H1 (cell line): ENCODE results near the gene ITGA5. TPM values are rescaled to one million over a fixed set of nuclear protein-coding genes. Genes with fewer than 3 reads are reported as not detected.

Experiments used
- CTCF ChIA-PET: fragments of 300-600 bp; sonication (Branson Sonifier 250); formaldehyde crosslinking; loops from one replicate; lab custom pipeline; 2021; ENCODE audit not compliant: partially characterized antibody; lab: Charles Lee
- POLR2A ChIA-PET: fragments of 300-600 bp; sonication (Branson Sonifier 250); formaldehyde crosslinking; loops from one replicate; lab custom pipeline; 2021; ENCODE audit warnings: inconsistent platforms; ENCODE audit not compliant: partially characterized antibody; lab: Charles Lee
- DNase-seq, 2 experiments: peaks; one replicate each; pipeline versions ENCODE4 v3.0.0 to v3.0.0-alpha.2; 2010 to 2022; ENCODE audit warnings: low spot score in 2 of 2, low read depth in 1 of 2, mixed read lengths in 1 of 2
- FAIRE-seq: peaks from 2 replicates; lab custom pipeline; 2011; peaks lifted over from hg19 to GRCh38; lab: Jason Lieb, UNC
- H2AFZ ChIP-seq: 2 replicates; pipeline ENCODE4 v1.8.1; 2012; ENCODE audit warnings: low read length, inconsistent platforms
- H2AK5ac ChIP-seq: 2 replicates; pipeline ENCODE4 v1.6.1; 2013; ENCODE audit warnings: low read depth, low read length
- H2BK120ac ChIP-seq: replicated peaks from 2 replicates; pipeline ENCODE3; 2013; ENCODE audit warnings: low read depth, low read length, inconsistent platforms
- H2BK12ac ChIP-seq: 2 replicates; pipeline ENCODE4 v1.6.1; 2013; ENCODE audit warnings: low read depth, low read length
- H2BK15ac ChIP-seq: 2 replicates; pipeline ENCODE4 v1.6.1; 2013; ENCODE audit warnings: low read length
- H2BK20ac ChIP-seq: 2 replicates; pipeline ENCODE4 v1.6.1; 2013; ENCODE audit warnings: low read length
- H2BK5ac ChIP-seq: 2 replicates; pipeline ENCODE4 v1.6.1; 2013; ENCODE audit warnings: low read depth, low read length
- H3K14ac ChIP-seq: 2 replicates; pipeline ENCODE4 v1.6.1; 2013; ENCODE audit warnings: inconsistent platforms; ENCODE audit not compliant: insufficient read length
- H3K18ac ChIP-seq: 2 replicates; pipeline ENCODE4 v1.6.1; 2013; ENCODE audit warnings: low read length; ENCODE audit errors: extremely low read depth
- H3K23ac ChIP-seq: 2 replicates; pipeline ENCODE4 v1.6.1; 2013; ENCODE audit warnings: inconsistent platforms; ENCODE audit not compliant: insufficient read length
- H3K23me2 ChIP-seq: 2 replicates; pipeline ENCODE4 v1.6.1; 2013; ENCODE audit warnings: low read depth, low read length
- H3K27ac ChIP-seq: 2 replicates; pipeline ENCODE4 v1.6.1; 2011; ENCODE audit warnings: low read depth, low read length, inconsistent platforms
- H3K27me3 ChIP-seq, 4 experiments: replicated peaks in 1 of 4; 1 replicate in 1 of 4; 2 replicates in 3 of 4; pipeline versions ENCODE4 v1.6.1 to v1.8.1; 2011 to 2013; ENCODE audit warnings: low read length in 3 of 4, mild to moderate bottlenecking in 3 of 4, inconsistent platforms in 2 of 4, mixed read lengths in 2 of 4, moderate library complexity in 1 of 4; ENCODE audit not compliant: control insufficient read depth in 3 of 4, insufficient read depth in 3 of 4; ENCODE audit errors: extremely low read depth in 1 of 4
- H3K36me3 ChIP-seq, 4 experiments: 2 replicates each; pipeline versions ENCODE4 v1.6.1 to v1.8.1; 2011 to 2013; ENCODE audit warnings: mild to moderate bottlenecking in 4 of 4, low read length in 3 of 4, moderate library complexity in 2 of 4, control low read depth in 1 of 4, inconsistent platforms in 1 of 4; ENCODE audit not compliant: insufficient read depth in 4 of 4, control insufficient read depth in 2 of 4
- H3K4ac ChIP-seq: replicated peaks from 2 replicates; pipeline ENCODE3; 2013; ENCODE audit warnings: low read length, low read depth, mixed read lengths, inconsistent platforms; ENCODE audit not compliant: insufficient read length
- H3K4me1 ChIP-seq, 4 experiments: replicated peaks in 1 of 4; 1 replicate in 1 of 4; 2 replicates in 3 of 4; pipeline versions ENCODE4 v1.6.1 to v1.8.1; 2011 to 2013; ENCODE audit warnings: low read length in 3 of 4, inconsistent platforms in 2 of 4, mixed read lengths in 1 of 4; ENCODE audit not compliant: insufficient read depth in 4 of 4, control insufficient read depth in 3 of 4
- H3K4me2 ChIP-seq, 2 experiments: 2 replicates each; pipeline versions ENCODE4 v1.6.1 to v1.8.1; 2011 to 2013; ENCODE audit warnings: low read depth in 2 of 2, low read length in 2 of 2, control low read depth in 1 of 2, inconsistent platforms in 1 of 2, mild to moderate bottlenecking in 1 of 2; ENCODE audit not compliant: insufficient read depth in 1 of 2
- H3K4me3 ChIP-seq, 4 experiments: fragments of 200-600, 300-600 bp in 1 of 4; sonication (generic), shearing (Covaris generic), sonication (Bioruptor Twin) in 1 of 4; 2 replicates each; pipeline versions ENCODE4 v1.5.1 to v1.8.1; 2011 to 2016; ENCODE audit warnings: low read length in 4 of 4, low read depth in 3 of 4, control low read depth in 2 of 4, inconsistent platforms in 2 of 4, mild to moderate bottlenecking in 2 of 4, mixed read lengths in 1 of 4, moderate library complexity in 1 of 4; ENCODE audit not compliant: insufficient read depth in 2 of 4; ENCODE audit errors: extremely low read depth in 1 of 4
- H3K56ac ChIP-seq: replicated peaks from 2 replicates; pipeline ENCODE3; 2013; ENCODE audit warnings: low read depth, mild to moderate bottlenecking, mixed read lengths, low read length, inconsistent platforms; ENCODE audit not compliant: insufficient read length
- H3K79me1 ChIP-seq: 2 replicates; pipeline ENCODE4 v1.6.1; 2013; ENCODE audit warnings: low read depth, low read length, control low read depth
- H3K79me2 ChIP-seq, 2 experiments: 2 replicates each; pipeline versions ENCODE4 v1.6.1 to v1.8.1; 2012 to 2013; ENCODE audit warnings: low read length in 2 of 2, mild to moderate bottlenecking in 2 of 2, inconsistent platforms in 1 of 2; ENCODE audit not compliant: insufficient read depth in 2 of 2, control insufficient read depth in 1 of 2
- H3K9ac ChIP-seq, 4 experiments: replicated peaks in 1 of 4; 1 replicate in 1 of 4; 2 replicates in 3 of 4; pipeline versions ENCODE4 v1.6.1 to v1.8.1; 2011 to 2013; ENCODE audit warnings: low read depth in 3 of 4, low read length in 3 of 4, control low read depth in 2 of 4, mild to moderate bottlenecking in 2 of 4, moderate library complexity in 2 of 4, inconsistent platforms in 1 of 4; ENCODE audit errors: extremely low read depth in 1 of 4
- H3K9me3 ChIP-seq, 2 experiments: 2 replicates each; pipeline versions ENCODE4 v1.6.1 to v1.8.1; 2012 to 2013; ENCODE audit warnings: mild to moderate bottlenecking in 2 of 2, moderate library complexity in 2 of 2, control low read depth in 1 of 2, inconsistent platforms in 1 of 2, low read depth in 1 of 2, low read length in 1 of 2, mixed read lengths in 1 of 2; ENCODE audit not compliant: insufficient read depth in 2 of 2
- H4K20me1 ChIP-seq, 2 experiments: replicated peaks in 1 of 2; 2 replicates each; pipeline versions ENCODE3 to v1.8.1; 2011 to 2013; ENCODE audit warnings: inconsistent platforms in 2 of 2, low read length in 2 of 2, mild to moderate bottlenecking in 1 of 2; ENCODE audit not compliant: insufficient read depth in 2 of 2, control insufficient read depth in 1 of 2
- H4K5ac ChIP-seq: 2 replicates; pipeline ENCODE4 v1.6.1; 2013; ENCODE audit warnings: low read length, low read depth, mixed read lengths, inconsistent platforms; ENCODE audit not compliant: insufficient read length
- H4K8ac ChIP-seq: 2 replicates; pipeline ENCODE4 v1.8.0; 2013; ENCODE audit warnings: mild to moderate bottlenecking, moderate library complexity, low read length, inconsistent platforms; ENCODE audit not compliant: insufficient read depth; ENCODE audit errors: extremely low read depth
- H4K91ac ChIP-seq: replicated peaks from 2 replicates; pipeline ENCODE3; 2013; ENCODE audit warnings: low read length, mixed read lengths, inconsistent platforms; ENCODE audit not compliant: insufficient read length
- BRCA1 ChIP-seq: IDR thresholded peaks from 2 replicates; pipeline ENCODE4 v1.6.1; 2012; ENCODE audit warnings: low read depth, low read length, improper control_type of control experiment
- CREB1 ChIP-seq: IDR thresholded peaks from 2 replicates; pipeline ENCODE4 v1.6.1; 2012; ENCODE audit warnings: inconsistent platforms
- JUN ChIP-seq: IDR thresholded peaks from 2 replicates; pipeline ENCODE4 v1.6.1; 2011; ENCODE audit warnings: low read depth, mild to moderate bottlenecking, improper control_type of control experiment, low read length
- KDM5A ChIP-seq: fragments of 200-600 bp; IDR thresholded peaks from 2 replicates; pipeline ENCODE4 v1.7.1; 2012; ENCODE audit warnings: mild to moderate bottlenecking, low read length, inconsistent platforms, mixed read lengths
- SAP30 ChIP-seq: fragments of 300-600 bp; sonication (generic); IDR thresholded peaks from 2 replicates; pipeline ENCODE4 v1.7.1; 2012; ENCODE audit warnings: low read length, moderate library complexity, mild to moderate bottlenecking, inconsistent platforms; ENCODE audit not compliant: insufficient read depth, insufficient replicate concordance
- TBP ChIP-seq: IDR thresholded peaks from 2 replicates; pipeline ENCODE4 v1.6.1; 2011; ENCODE audit warnings: low read depth, low read length, improper control_type of control experiment
- TEAD4 ChIP-seq: IDR thresholded peaks from 2 replicates; pipeline ENCODE4 v1.6.1; 2012; ENCODE audit warnings: low read depth, low read length, inconsistent platforms, mixed read lengths
- YY1 ChIP-seq: IDR thresholded peaks from 2 replicates; pipeline ENCODE4 v1.6.1; 2011; ENCODE audit warnings: low read depth, mild to moderate bottlenecking, low read length
- WGBS, 2 experiments: shearing (Covaris generic) in 1 of 2; methylation state at CpG; one replicate each; pipeline versions ENCODE4 v1.1.6 to v1.1.7; 2013 to 2015; ENCODE audit warnings: low lambda C conversion rate in 2 of 2, mixed read lengths in 2 of 2, inconsistent platforms in 1 of 2, low coverage in 1 of 2, missing lambda C conversion rate in 1 of 2; ENCODE audit not compliant: insufficient replicate concordance in 2 of 2, insufficient coverage in 1 of 2, insufficient read length in 1 of 2; ENCODE audit errors: extremely low coverage in 1 of 2, missing lambda C conversion rate in 1 of 2; 5-methylcytosine and 5-hydroxymethylcytosine counted together
- polyA plus RNA-seq, 7 experiments: library from polyadenylated mRNA; depleted of rRNA in 3 of 7; stranded (reverse) in 5 of 7; unstranded in 2 of 7; fragments of >200 nt in 5 of 7; fragments of 200-250 nt in 2 of 7; gene quantifications; 1 replicate in 5 of 7; 2 replicates in 1 of 7; 4 replicates in 1 of 7; pipeline versions ENCODE4 v1.2.1 to v1.2.3, GENCODE V29; 2011 to 2013; ENCODE audit warnings: missing spikeins in 2 of 7, mixed read lengths in 2 of 7
- total RNA-seq: library from RNA; stranded (reverse); fragmentation: NEBNext Ultra II Directional; extraction: Animal tissue kit (Norgen Biotek cat#: 25700); gene quantifications from 2 replicates; pipeline ENCODE4 v1.2.1, GENCODE V29; 2021
- TF ChIP-seq, protein P1 (sequence below): IDR thresholded peaks from 2 replicates; pipeline ENCODE4 v1.6.1; 2011; ENCODE audit warnings: low read depth, mild to moderate bottlenecking, low read length; ENCODE audit not compliant: insufficient read depth
- TF ChIP-seq, protein P2 (sequence below): IDR thresholded peaks from 2 replicates; pipeline ENCODE4 v1.6.1; 2012; ENCODE audit warnings: inconsistent platforms

ITGA5 gene
- total and polyA plus RNA-seq, 2 of the 8 experiments (the other 6 are each of a cell fraction or from before 2014, with no cell fraction given) = 11.6 to 19.4 TPM

DNA sequence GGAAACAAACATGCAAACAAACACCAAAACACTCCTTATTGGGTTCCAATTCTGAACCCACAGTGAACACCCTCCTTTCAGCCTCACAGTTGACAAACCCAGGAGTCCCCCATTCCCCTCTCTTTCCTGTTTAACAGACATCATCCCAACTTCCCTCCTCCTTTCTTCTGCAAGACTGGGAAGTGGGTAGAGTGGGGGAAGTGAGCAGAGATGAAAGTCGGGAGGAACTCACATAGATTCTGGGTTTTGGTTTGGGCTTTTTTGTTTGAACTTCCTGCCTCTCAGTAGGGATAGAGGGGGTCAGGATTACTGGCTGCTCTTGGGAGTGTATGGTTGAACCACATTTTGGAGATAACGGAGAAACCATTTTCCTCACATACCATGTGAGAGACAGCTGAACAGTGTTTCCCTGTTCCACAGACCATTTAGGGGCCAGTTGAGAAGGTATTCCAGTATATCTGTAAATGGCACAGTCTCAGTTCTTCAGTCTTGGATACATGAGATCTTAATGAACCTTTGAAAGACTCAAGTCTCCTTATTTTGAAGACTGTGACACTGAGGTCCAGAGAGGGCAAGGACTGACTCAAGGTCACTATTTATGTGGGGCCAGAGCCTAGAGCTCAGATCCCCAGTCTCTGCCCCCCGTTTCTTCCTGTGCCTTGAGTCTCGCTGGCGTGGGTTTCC is 50.9 kb downstream of the ITGA5 start:
- Histone ChIP-seq H3K4me3 (peak overlapping the region in 1 of 4 experiments; percentile 23; a peak in 1 of 8 replicates), H2BK120ac (no peak overlapping the region), H2BK20ac (no peak overlapping the region), H4K20me1 (peaks cover 0 to 4% of the 10 kb centered on the region in 2 experiments), H3K27me3 (peaks cover 0 to 16% (median 12%) of the 10 kb centered on the region in 4 experiments; a peak in 6 of 7 replicates), H4K8ac (no peak overlapping the region), H3K27ac (no peak overlapping the region), H3K4me1 (peaks cover 0 to 11% (median 6%) of the 10 kb centered on the region in 4 experiments; a peak in 5 of 7 replicates), H2BK5ac (no peak overlapping the region), H3K36me3 (peaks cover 0 to 3% (median 2%) of the 10 kb centered on the region in 4 experiments; a peak in 3 of 8 replicates), H3K14ac (no peak overlapping the region), H4K91ac (no peak overlapping the region), H3K56ac (no peak overlapping the region), H3K79me1 (no peaks in the 10 kb centered on the region), H3K9ac (no peak overlapping the region), H3K23ac (no peak overlapping the region), H3K79me2 (no peaks in the 10 kb centered on the region), H2AFZ (no peak overlapping the region), H4K5ac (no peak overlapping the region), H3K4ac (no peak overlapping the region), H2BK12ac (peak overlapping the region; percentile 62; the same call in 1 of the 2 replicates), H2AK5ac (no peak overlapping the region), H3K9me3 (no peaks in the 10 kb centered on the region), H3K4me2 (peak overlapping the region; percentile 64 to 74; a peak in 3 of 4 replicates), H3K23me2 (peaks cover 8% of the 10 kb centered on the region), H2BK15ac (no peak overlapping the region), H3K18ac (0 out of 2 replicates have a peak overlapping the region, but pooled peaks have one; percentile 22)
- no peak for DNase-seq
- POLR2A ChIA-PET = interaction anchor here (0.5 to 4.0 kb wide), 14 partner anchors 10 to 149 kb away, joined by 3 to 19 read pairs (median 4); partner anchors contain the start of genes CBX5 and HNRNPA1
- no peak for FAIRE-seq
- CTCF ChIA-PET = interaction anchor here (0.8 to 3.4 kb wide), 39 partner anchors 9 to 562 kb away, joined by 3 to 39 read pairs (median 4); partner anchors contain the start of genes NFE2 and ZNF385A
- 30% methylated on average over 5 of the region's 5 CpGs; no CpG with 5 or more reads in 1 of the 2 experiments for WGBS, 2 experiments
- TF ChIP-seq CREB1 = no peak
- TF ChIP-seq, protein P1, sequence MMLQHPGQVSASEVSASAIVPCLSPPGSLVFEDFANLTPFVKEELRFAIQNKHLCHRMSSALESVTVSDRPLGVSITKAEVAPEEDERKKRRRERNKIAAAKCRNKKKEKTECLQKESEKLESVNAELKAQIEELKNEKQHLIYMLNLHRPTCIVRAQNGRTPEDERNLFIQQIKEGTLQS = no peak
- TF ChIP-seq, protein P2, sequence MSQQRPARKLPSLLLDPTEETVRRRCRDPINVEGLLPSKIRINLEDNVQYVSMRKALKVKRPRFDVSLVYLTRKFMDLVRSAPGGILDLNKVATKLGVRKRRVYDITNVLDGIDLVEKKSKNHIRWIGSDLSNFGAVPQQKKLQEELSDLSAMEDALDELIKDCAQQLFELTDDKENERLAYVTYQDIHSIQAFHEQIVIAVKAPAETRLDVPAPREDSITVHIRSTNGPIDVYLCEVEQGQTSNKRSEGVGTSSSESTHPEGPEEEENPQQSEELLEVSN = no peak
- no peak for TF ChIP-seq KDM5A
- no peak for TF ChIP-seq YY1
- TF ChIP-seq TBP = no peak
- no peak for TF ChIP-seq BRCA1
- TF ChIP-seq TEAD4 = no peak
- TF ChIP-seq SAP30 = no peak
- TF ChIP-seq JUN = no peak
